Gastrocnemius medialis (tissue), 4 donors: ENCODE results near the gene ROBO1. TPM values are rescaled to one million over a fixed set of nuclear protein-coding genes. Genes with fewer than 3 reads are reported as not detected.

Experiments
- ATAC-seq, 2 donors: fragments of 150-250 bp; one replicate each; pipeline ENCODE4 v1.9.1; 2016
- DNase-seq, 2 donors: peaks; one replicate each; pipeline ENCODE4 v3.0.0-alpha.2; 2019
- H3K27ac ChIP-seq, 4 donors: fragments of 200-600 bp; sonication (generic); 1 replicate in 1 of 4; 2 replicates in 3 of 4; pipeline ENCODE4 v1.5.1; 2016 to 2018; ENCODE audit warnings: mild to moderate bottlenecking in 2 of 4, moderate library complexity in 1 of 4
- H3K27me3 ChIP-seq, 3 donors: fragments of 200-600 bp; sonication (generic) in 2 of 3; 1 replicate in 1 of 3; 2 replicates in 2 of 3; pipeline versions ENCODE4 v1.5.1 to v1.6.0; 2016 to 2019; ENCODE audit warnings: mild to moderate bottlenecking in 1 of 3, moderate library complexity in 1 of 3
- H3K36me3 ChIP-seq, 2 donors: fragments of 200-600 bp; sonication (generic) in 1 of 2; one replicate each; pipeline ENCODE4 v1.5.1; 2017 to 2018
- H3K4me1 ChIP-seq, 2 donors: fragments of 200-600 bp; sonication (generic) in 1 of 2; one replicate each; pipeline ENCODE4 v1.5.1; 2016 to 2017; ENCODE audit warnings: mild to moderate bottlenecking in 2 of 2
- H3K4me3 ChIP-seq, 4 donors: fragments of 200-600 bp; sonication (generic) in 3 of 4; 1 replicate in 1 of 4; 2 replicates in 3 of 4; pipeline ENCODE4 v1.5.1; 2016 to 2019; ENCODE audit warnings: mild to moderate bottlenecking in 2 of 4
- H3K9me3 ChIP-seq, 3 donors: fragments of 200-600 bp; sonication (generic) in 2 of 3; 1 replicate in 1 of 3; 2 replicates in 2 of 3; pipeline ENCODE4 v1.5.1; 2016 to 2019
- POLR2A ChIP-seq, 2 donors: fragments of 450-650 bp; IDR thresholded peaks; one replicate each; pipeline ENCODE4 v1.6.1; 2017; ENCODE audit warnings: antibody characterized with exemption in 2 of 2, mild to moderate bottlenecking in 2 of 2, moderate library complexity in 2 of 2
- in situ Hi-C, 4 donors: fragments of 200-750 bp; cut with MboI; loops; one replicate each; pipeline versions ENCODE4 v1.15.0 to v1.8.0; 2017; ENCODE audit warnings: low sequenced_read_pairs in 4 of 4
- intact Hi-C: fragments of 100-400 bp; cut with DNase I; formaldehyde crosslinking; loops from one replicate; pipeline ENCODE4 v1.15.1; 2023; ENCODE audit warnings: low total_unique reads
- total RNA-seq, 4 donors: library from RNA; depleted of rRNA; stranded (reverse); fragments of >200 nt; gene quantifications; one replicate each; pipeline versions ENCODE4 v1.1.0 to v1.2.3, GENCODE V29; 2016
- TF ChIP-seq, protein P1 (sequence below), 5 experiments: fragments of 450-650 bp in 3 of 5; fragments of 200-600 bp in 2 of 5; sonication (generic) in 2 of 5; IDR thresholded peaks in 4 of 5; conservative IDR thresholded peaks in 1 of 5; 1 replicate in 4 of 5; 2 replicates in 1 of 5; pipeline ENCODE4 v1.5.1; 2016 to 2019; ENCODE audit warnings: antibody characterized with exemption in 5 of 5, mild to moderate bottlenecking in 3 of 5, moderate library complexity in 3 of 5

ROBO1 gene
- total RNA-seq, 4 donors from 2014 or later: 4.2 to 16.0 (median 9.5) TPM

- H3K27ac ChIP-seq: no peak overlapping the region
- in situ Hi-C loops: loop anchor here in 2 of 4 donors (25.0 kb wide), 2 partner anchors 275 to 700 kb away; no protein-coding TSS in a partner anchor
- intact Hi-C loops: loop anchor here (2.0 to 5.0 kb wide), 2 partner anchors 275 to 700 kb away; no protein-coding TSS in a partner anchor
- TF ChIP-seq POLR2A (IDR thresholded peaks at IDR 0.05): no peak
- TF ChIP-seq, protein P1, sequence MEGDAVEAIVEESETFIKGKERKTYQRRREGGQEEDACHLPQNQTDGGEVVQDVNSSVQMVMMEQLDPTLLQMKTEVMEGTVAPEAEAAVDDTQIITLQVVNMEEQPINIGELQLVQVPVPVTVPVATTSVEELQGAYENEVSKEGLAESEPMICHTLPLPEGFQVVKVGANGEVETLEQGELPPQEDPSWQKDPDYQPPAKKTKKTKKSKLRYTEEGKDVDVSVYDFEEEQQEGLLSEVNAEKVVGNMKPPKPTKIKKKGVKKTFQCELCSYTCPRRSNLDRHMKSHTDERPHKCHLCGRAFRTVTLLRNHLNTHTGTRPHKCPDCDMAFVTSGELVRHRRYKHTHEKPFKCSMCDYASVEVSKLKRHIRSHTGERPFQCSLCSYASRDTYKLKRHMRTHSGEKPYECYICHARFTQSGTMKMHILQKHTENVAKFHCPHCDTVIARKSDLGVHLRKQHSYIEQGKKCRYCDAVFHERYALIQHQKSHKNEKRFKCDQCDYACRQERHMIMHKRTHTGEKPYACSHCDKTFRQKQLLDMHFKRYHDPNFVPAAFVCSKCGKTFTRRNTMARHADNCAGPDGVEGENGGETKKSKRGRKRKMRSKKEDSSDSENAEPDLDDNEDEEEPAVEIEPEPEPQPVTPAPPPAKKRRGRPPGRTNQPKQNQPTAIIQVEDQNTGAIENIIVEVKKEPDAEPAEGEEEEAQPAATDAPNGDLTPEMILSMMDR (IDR thresholded peaks at IDR 0.05 in 4 of 5, conservative IDR thresholded peaks at IDR 0.05 in 1 of 5): peak in 3 of 5 experiments; percentile 14 to 62 (median 59)
- no peaks in the 10 kb centered on the region for H3K36me3 ChIP-seq
- no peaks in the 10 kb centered on the region for H3K27me3 ChIP-seq
- H3K9me3 ChIP-seq: no peaks in the 10 kb centered on the region
- no peaks in the 10 kb centered on the region for H3K4me1 ChIP-seq
- DNase-seq (no peak), ATAC-seq (no peak)
- H3K4me3 ChIP-seq: no peak overlapping the region
Measured at GRCh38 chr3:79361748-79362378, 405.9 kb downstream of the ROBO1 start.

DNA sequence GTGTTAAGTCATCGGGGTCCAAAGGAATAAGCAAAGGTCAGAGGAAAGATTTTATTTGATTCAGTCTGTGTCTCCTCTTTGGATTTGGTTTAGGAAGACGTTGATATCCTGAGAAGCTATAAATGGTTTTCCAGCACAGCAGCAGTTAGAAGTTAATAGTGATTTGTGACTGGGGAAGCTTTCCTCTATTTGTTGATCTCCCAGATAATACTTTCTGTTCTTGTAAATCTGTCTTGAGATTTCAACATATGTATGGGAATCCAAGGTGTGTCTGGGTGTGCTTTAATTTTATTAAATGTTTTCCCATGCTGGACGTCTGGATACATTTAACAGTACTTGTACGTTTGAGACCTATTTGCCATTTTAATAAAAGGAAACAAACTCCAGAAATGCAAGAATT lies 409.5 kb downstream of the ROBO1 start:
- intact Hi-C loops (no loop called here), in situ Hi-C loops (loop anchor here in 2 of 4 donors (25.0 kb wide), 2 partner anchors 271 to 696 kb away; no protein-coding TSS in a partner anchor)
- DNase-seq (no peak), ATAC-seq (no peak)
- TF ChIP-seq, protein P1 (IDR thresholded peaks at IDR 0.05 in 4 of 5, conservative IDR thresholded peaks at IDR 0.05 in 1 of 5): no peak
- no peak for TF ChIP-seq POLR2A (IDR thresholded peaks at IDR 0.05)
- Histone ChIP-seq H3K9me3 (no peaks in the 10 kb centered on the region), H3K4me1 (no peaks in the 10 kb centered on the region), H3K4me3 (no peak overlapping the region), H3K27ac (no peak overlapping the region), H3K27me3 (no peaks in the 10 kb centered on the region), H3K36me3 (no peaks in the 10 kb centered on the region)

- H3K27me3 ChIP-seq: no peaks in the 10 kb centered on the region
- no peak overlapping the region for H3K4me3 ChIP-seq
- H3K36me3 ChIP-seq: no peaks in the 10 kb centered on the region
- TF ChIP-seq, protein P1 (IDR thresholded peaks at IDR 0.05 in 4 of 5, conservative IDR thresholded peaks at IDR 0.05 in 1 of 5): no peak
- TF ChIP-seq POLR2A (IDR thresholded peaks at IDR 0.05): no peak
- no peaks in the 10 kb centered on the region for H3K4me1 ChIP-seq
- DNase-seq (no peak), ATAC-seq (no peak)
- no peaks in the 10 kb centered on the region for H3K9me3 ChIP-seq
- intact Hi-C loops: no loop called here
- H3K27ac ChIP-seq: no peak overlapping the region
- in situ Hi-C loops: loop anchor here in 2 of 4 donors (25.0 kb wide), 2 partner anchors 267 to 692 kb away; no protein-coding TSS in a partner anchor
Measured at GRCh38 chr3:79354179-79354688, 413.6 kb downstream of the ROBO1 start.

DNA sequence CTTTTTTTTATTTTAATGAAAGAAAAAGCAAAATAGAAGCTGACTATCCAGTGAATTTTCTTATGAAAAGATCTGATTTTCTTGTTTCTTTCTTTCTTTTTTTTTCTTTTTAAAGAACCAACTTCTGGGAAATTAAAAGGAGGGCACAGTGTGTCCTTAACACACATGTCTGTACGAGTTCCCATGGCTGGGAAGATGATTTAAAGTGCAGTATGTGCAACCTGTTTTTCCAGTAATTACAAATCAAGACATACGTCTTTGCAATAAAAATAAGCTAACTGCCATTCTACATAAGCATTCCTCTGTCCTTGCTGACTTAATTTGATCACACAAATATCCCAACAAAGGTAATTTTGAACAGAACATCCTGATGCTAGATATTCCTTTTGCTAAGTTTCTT lies 416.1 kb downstream of the ROBO1 start:
- no peak for ATAC-seq
- H3K27me3 ChIP-seq: no peaks in the 10 kb centered on the region
- H3K4me1 ChIP-seq: no peaks in the 10 kb centered on the region
- no peaks in the 10 kb centered on the region for H3K9me3 ChIP-seq
- no peak for DNase-seq
- in situ Hi-C loops: loop anchor here in 2 of 4 donors (25.0 kb wide), 2 partner anchors 264 to 689 kb away; no protein-coding TSS in a partner anchor
- no peaks in the 10 kb centered on the region for H3K36me3 ChIP-seq
- intact Hi-C loops: no loop called here
- no peak overlapping the region for H3K27ac ChIP-seq
- no peak overlapping the region for H3K4me3 ChIP-seq
- no peak for TF ChIP-seq POLR2A (IDR thresholded peaks at IDR 0.05)
- TF ChIP-seq, protein P1 (IDR thresholded peaks at IDR 0.05 in 4 of 5, conservative IDR thresholded peaks at IDR 0.05 in 1 of 5): no peak
